Caki2 (cell line): ENCODE data around the gene PEX5L. TPM values are rescaled to one million over a fixed set of nuclear protein-coding genes. Genes with fewer than 3 reads are reported as not detected.
"Not testable (repeated sequence)": the region's sequence is repeated elsewhere in the genome, so short reads cannot be mapped to it uniquely, and the experiment has no call there.

Source experiments
- DNase-seq: peaks from one replicate; pipeline ENCODE4 v3.0.0-alpha.2; 2015; ENCODE audit warnings: low read depth
- in situ Hi-C: cut with HindIII; loops from 2 replicates; pipeline ENCODE4 v1.10.0; 2016; ENCODE audit warnings: low sequenced_read_pairs, low pct_unique_long_range_greater_than_20kb, mixed read lengths
- total RNA-seq: library from RNA; depleted of rRNA; stranded (reverse); fragments of >200 nt; shearing (Covaris generic); gene quantifications from 2 replicates; pipeline ENCODE4 v1.2.3, GENCODE V29; 2014; ENCODE audit warnings: low replicate concordance

Gene PEX5L
- total RNA-seq, 1 experiment from 2014 or later: 15.2 TPM

GRCh38 chr3:179825527-179826246 lies 211.1 kb downstream of the PEX5L start:
- DNase-seq: no peak
- in situ Hi-C loops: no loop called here

GRCh38 chr3:179822296-179822695 lies 214.4 kb downstream of the PEX5L start:
- in situ Hi-C loops: no loop called here
- no peak for DNase-seq

GRCh38 chr3:179819379-179819778 lies 217.4 kb downstream of the PEX5L start:
- no peak for DNase-seq
- in situ Hi-C loops: no loop called here

- DNase-seq: no peak
- in situ Hi-C loops: no loop called here
Observed at GRCh38 chr3:179812096-179812382, 224.7 kb downstream of the PEX5L start.

GRCh38 chr3:179811321-179812095 lies 225.2 kb downstream of the PEX5L start:
- DNase-seq: peak; percentile 55
- in situ Hi-C loops: no loop called here

- in situ Hi-C loops: no loop called here
- DNase-seq: no peak
Observed at GRCh38 chr3:179809639-179810038, 227.1 kb downstream of the PEX5L start.

GRCh38 chr3:179807588-179807987 lies 229.1 kb downstream of the PEX5L start:
- no peak for DNase-seq
- in situ Hi-C loops: no loop called here

DNA sequence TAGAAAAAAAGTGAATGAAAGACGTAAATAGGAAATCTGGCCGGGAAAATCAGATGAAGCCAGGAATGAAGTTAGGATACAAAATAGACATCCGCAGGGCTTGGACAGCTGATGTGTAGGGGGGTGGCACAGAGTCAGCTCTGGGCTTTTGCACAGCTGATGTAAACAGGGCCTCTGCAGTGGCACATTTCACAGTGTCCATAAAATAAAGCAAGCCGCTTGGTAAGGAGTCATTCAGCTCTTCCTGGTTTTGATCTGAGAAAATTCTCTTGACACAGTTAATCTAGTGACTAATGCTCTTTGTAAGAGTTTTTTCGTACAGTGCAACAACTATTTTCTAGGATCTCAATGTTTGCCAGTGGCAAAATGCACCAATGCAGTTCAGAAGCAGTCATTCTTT lies 230.6 kb downstream of the PEX5L start:
- in situ Hi-C loops: no loop called here
- DNase-seq: no peak

GRCh38 chr3:179801856-179802255 lies 234.9 kb downstream of the PEX5L start:
- no peak for DNase-seq
- in situ Hi-C loops: no loop called here

DNA sequence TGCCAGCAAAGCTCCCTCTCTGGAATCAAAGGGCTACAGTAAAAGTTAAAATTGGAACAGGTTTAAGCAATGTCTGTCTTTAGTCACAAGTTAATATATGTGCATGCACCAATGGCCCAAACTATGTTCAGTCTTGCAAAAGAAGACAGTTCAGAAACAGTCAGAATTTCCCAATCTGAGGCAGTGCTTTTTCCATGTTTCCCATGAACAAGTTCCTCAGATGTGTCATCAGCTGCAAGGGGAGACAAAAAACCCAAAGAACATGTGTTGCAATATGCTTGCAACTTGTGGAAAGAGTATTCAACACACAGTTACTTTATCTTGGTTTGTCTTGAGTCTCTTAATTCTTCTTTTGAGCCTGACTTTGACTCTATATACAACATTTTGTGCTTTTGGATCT lies 235.5 kb downstream of the PEX5L start:
- in situ Hi-C loops: no loop called here
- DNase-seq: no peak

GRCh38 chr3:179797192-179797591 lies 239.5 kb downstream of the PEX5L start:
- in situ Hi-C loops: no loop called here
- no peak for DNase-seq

- in situ Hi-C loops: no loop called here
- no peak for DNase-seq
Observed at GRCh38 chr3:179796421-179796820, 240.3 kb downstream of the PEX5L start.

DNA sequence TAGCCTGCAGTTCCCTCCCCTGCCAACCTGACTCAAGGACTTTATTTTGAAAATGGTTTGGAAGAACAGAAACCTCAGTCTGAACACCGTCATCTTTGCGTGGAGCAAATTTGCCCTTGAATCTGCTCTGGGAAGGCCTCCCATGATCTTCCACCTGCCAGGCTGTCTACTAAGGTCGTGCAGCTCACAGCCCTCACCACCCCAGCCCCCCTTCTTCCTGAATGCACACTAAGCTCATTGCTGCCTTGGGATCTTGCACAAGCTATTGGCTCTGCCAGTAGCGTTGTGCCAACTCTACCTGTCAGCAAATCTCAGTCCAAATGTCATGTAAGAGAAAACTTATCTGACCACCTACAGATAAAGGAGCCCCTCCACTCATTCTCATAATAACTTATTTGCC lies 242.4 kb downstream of the PEX5L start:
- in situ Hi-C loops: no loop called here

DNA sequence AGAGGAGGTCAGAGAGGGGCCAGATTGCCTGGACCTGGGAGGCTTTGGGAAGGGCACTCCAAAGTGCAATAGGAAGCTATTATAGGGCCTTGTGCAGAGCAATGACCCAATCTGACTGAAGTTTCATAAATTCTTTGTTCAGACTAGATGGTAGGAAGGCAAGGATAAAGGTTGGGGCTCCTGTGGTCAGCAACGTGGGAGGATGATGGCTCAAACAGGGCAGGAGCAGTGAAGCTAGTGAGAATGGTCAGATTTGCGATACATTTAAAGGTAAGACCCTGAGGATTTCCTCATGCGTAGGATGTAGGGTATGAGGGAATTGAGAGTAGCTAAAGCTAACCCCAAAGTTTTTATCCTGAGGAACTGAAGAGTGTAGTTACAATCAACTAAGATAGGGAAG lies 244.9 kb downstream of the PEX5L start:
- in situ Hi-C loops: no loop called here
- no peak for DNase-seq

More for the DNA sequence above, 242.4 kb downstream of the PEX5L start:
- DNase-seq: no peak

- in situ Hi-C loops: no loop called here
- no peak for DNase-seq
Observed at GRCh38 chr3:179788996-179789395, 247.7 kb downstream of the PEX5L start.

DNA sequence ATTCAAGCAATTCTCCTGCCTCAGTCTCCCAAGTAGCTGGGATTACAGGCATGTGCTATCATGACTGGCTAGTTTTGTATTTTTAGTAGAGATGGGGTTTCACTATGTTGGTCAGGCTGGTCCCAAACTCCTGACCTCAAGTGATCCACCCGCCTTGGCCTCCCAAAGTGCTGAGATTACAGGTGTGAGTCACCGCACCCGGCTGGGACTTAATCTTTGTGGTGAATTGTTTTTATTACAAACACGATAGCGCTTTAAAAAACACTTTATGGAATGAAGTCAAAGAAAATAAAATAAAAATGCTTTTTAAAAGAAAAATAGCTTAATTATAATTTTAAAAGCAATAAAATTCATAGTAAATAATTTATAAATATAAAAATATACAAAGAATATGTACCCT lies 253.9 kb downstream of the PEX5L start:
- DNase-seq, in situ Hi-C loops: not testable (repeated sequence)

DNA sequence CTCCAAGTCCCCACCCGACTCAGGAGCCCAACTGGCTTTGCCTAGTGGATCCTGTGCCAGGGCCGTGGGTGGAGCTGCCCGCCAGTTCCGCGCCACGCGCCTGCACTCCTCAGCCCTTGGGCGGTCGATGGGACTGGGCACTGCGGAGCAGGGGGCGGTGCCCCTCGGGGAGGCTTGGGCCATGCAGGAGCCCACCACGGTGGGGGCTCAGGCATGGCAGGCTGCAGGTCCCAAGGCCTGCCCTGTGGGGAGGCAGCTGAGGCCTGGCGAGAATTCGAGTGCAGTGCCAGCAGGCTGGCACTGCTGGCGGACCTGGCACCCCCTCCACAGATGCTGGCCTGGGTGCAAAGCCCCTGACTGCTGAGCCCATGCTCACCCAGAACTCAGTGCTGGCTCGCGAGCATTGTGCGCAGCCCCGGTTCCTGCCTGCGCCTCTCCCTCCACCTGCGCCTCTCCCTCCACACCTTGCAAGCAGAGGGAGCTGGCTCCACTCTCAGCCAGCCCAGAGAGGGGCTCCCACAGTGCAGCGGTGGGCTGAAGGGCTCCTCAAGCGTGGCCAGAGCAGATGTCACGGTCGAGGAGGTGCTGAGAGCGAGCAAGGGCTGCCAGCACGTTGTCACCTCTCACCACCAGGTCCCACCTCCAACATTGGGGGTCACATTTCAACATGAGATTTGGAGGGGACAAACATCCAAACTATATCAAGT lies 261.2 kb downstream of the PEX5L start:
- in situ Hi-C loops: no loop called here
- no peak for DNase-seq

GRCh38 chr3:179772297-179772696 lies 264.4 kb downstream of the PEX5L start:
- in situ Hi-C loops: no loop called here
- no peak for DNase-seq

DNA sequence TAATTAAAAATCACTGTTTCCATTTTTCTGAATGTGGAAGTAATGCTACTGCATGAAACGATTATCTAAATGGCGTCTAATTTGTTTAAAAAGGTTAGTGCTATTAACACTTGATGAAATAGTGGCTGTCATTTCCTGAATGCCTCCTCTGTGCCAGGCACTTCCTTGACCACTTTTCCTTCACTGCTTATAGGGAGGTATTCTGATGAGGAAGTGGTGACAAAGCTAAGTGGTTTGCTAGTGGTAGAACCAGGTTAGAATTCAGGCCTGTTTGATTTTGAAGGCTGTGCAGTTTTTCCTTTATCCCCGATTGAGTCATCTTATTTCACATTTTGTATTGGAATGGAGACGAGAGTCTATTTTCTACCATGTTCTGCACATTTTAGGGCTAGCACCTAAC lies 264.9 kb downstream of the PEX5L start:
- DNase-seq: no peak
- in situ Hi-C loops: no loop called here
